RKO (cell line): ENCODE results near the gene SYCE1L.
"Not testable (repeated sequence)": the region's sequence is repeated elsewhere in the genome, so short reads cannot be mapped to it uniquely, and the experiment has no call there.

Experiments used
- DNase-seq: peaks from one replicate; pipeline ENCODE4 v3.0.0-alpha.2; 2016; ENCODE audit warnings: low spot score

Gene SYCE1L, protein sequence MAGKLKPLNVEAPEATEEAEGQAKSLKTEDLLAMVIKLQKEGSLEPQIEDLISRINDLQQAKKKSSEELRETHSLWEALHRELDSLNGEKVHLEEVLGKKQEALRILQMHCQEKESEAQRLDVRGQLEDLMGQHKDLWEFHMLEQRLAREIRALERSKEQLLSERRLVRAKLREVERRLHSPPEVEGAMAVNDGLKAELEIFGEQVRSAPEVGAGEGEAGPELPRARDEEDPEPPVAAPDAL

GRCh38 chr16:77199211-77199610, at the start of gene SYCE1L:
TSS of gene SYCE1L (plus strand) at chr16:77199408. CDS start at chr16:77199452, 44 bp downstream.
- DNase-seq, result no peak

GRCh38 chr16:77157346-77158058, 41.7 kb upstream of the SYCE1L start:
- no peak for DNase-seq

DNA sequence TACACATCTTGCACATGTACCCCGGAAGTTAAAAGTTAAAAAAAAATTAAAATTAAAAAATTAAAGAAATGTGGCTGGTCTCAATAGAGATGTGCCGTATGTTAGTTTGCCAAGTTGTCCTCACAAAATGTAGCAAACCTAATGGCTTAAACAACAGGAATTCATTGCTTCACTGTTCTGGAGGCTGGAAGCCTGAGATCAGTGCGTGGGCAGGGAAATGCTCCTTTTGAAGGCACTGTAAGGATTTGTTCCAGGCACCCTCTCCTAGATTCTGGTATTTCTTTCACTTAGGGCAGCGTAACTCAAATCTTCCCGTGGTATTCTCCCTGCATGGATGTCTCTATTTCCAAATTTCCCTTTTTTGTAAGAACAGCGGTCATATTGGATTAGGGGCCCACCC, 40.9 kb upstream of the SYCE1L start:
- no peak for DNase-seq

- no peak for DNase-seq
Observed at GRCh38 chr16:77165006-77165405, 34.2 kb upstream of the SYCE1L start.

GRCh38 chr16:77165536-77166236, 33.5 kb upstream of the SYCE1L start:
- not testable (repeated sequence) for DNase-seq

GRCh38 chr16:77166726-77167125, 32.5 kb upstream of the SYCE1L start:
- DNase-seq, result no peak

GRCh38 chr16:77168901-77169300, 30.3 kb upstream of the SYCE1L start:
- no peak for DNase-seq

DNA sequence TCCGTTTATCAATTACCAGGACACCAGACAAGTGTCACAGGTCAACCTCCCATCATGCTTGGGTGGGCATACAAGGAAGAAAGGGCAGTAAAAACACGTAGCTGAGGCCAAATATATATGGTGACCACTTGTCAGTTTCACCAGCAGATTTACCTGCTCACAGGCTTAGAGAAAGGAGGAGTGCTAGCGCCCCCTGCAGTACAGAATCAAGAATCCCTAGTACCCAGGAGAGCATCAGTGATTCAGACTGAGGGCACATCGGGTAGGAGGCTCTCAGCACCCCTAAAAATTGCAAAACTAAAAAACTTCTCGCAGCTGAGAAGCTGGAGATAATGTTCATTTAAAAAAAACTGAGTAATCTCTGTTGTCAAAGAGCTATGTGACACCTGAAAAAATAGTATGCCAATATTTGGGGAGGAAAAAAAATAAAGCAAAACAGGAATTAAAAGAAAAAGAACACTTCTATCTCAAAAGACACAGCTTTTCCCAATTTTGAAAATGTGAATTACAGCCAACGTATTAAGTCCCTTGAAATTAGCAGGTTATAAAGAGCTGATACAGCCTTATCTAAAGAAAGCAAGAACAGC, 29.5 kb upstream of the SYCE1L start:
- DNase-seq, result peak; percentile 51

DNA sequence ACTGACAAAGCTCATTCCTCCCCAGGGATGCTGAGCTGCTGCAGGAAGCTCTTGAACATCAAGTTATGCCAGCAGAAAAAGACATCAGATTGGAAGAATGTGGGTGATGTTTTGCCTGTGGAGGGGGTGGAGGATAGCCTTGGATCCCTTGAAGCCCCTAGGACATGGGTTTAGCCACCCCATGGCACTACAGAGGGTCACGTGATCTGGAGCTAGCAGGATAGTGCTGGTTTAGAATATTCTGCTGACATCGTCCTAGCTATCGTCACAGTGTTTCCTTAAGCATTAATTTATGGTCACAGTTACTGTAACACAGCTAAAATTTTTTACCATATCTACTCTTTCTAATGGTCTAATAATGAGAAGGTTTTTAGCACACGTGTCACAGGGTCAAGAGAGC, 28.4 kb upstream of the SYCE1L start:
- DNase-seq, result no peak

- peak; percentile 70 for DNase-seq
Observed at GRCh38 chr16:77171745-77172635, 27.2 kb upstream of the SYCE1L start.

DNA sequence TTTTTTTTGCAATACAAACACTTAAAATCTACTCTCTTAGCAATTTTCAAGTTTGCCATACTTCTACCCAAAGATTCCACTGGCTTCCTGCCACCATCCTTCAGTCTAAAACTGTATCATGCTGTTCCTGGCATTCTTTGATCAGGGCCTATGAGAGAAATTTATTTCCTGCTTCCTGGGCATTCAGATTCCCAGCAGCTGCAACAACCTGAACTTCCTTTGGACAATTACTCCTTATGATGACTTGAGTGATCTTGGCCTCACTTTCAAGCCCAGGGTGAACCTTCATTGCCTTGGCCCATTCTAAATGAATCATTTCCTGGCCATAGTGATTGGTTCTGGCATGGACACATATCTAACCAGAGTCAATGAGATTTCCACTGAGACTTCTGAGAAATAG, 26.3 kb upstream of the SYCE1L start:
- no peak for DNase-seq

GRCh38 chr16:77183137-77183536, 16.1 kb upstream of the SYCE1L start:
- no peak for DNase-seq

DNA sequence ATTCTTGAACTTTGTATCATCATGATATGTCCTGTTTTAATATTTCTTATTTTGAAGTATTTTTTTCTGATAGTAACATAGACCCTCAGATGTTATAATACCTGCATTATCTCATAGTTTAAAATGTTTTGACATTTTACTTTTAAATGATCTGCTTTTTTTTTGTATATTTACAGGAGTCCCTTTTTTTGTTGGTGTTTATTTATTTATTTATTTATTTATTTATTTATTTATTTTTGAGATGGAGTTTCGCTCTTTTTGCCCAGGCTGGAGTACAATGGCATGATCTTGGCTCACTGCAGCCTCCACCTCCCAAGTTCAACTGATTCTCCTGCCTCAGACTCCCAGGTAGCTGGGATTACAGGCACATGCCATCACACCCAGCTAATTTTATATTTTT, 12.9 kb upstream of the SYCE1L start:
- DNase-seq, result not testable (repeated sequence)

DNA sequence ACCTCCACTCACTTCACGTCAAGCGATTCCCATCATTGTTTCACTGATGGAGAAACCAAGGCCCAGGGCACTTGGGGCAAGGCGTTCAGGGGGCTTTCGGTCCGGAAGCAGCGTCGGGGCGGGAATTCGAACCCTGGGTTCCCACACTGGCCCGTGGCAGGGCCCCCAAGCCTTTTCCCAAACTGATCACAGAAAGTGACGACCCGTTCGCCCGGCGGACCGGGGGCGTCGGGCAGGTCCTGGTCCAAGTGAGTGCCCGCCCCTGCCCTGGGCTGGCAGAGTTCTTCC, 9.1 kb upstream of the SYCE1L start:
- DNase-seq, result no peak

- peak; percentile 98 for DNase-seq
Observed at GRCh38 chr16:77190478-77191258, 8.5 kb upstream of the SYCE1L start, which contains the start of gene MON1B. TSS of gene MON1B (plus strand) at chr16:77191190. CDS start at chr16:77191486, 296 bp downstream.

DNA sequence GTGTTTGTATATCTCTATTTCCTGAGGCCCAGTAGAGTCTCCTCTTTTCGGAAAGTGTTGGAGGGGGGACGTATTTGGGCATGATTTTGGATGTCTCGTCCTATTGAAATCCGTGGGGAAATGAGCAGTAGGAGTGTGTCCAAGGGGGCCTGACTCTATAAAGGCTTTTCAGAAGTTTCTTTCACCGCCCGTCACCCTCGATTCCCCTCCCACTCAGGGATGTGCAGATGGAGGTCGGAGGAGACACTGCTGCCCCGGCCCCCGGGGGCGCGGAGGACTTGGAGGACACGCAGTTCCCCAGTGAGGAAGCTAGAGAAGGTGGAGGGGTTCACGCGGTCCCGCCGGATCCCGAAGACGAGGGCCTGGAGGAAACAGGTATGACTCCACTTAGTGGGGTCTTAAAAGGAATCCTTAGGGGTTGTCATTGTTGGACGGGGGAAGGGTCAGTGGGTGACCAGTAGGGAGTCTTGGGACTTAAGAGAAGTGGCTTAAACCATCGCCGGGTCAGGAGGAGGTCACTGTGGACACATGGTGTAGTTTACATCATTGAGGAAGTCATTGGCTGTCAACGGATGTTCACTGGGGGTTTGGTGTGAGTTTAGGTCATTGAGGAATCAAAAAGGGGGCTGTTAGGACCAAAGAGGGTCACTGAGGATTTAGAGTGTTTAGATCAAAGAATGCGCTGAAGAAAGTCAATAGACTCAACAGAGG, 7.8 kb upstream of the SYCE1L start:
- peak; percentile 65 for DNase-seq

GRCh38 chr16:77193377-77193776, 5.8 kb upstream of the SYCE1L start:
- DNase-seq, result no peak

GRCh38 chr16:77194295-77195231, 4.6 kb upstream of the SYCE1L start:
- no peak for DNase-seq

GRCh38 chr16:77195411-77195810, 3.8 kb upstream of the SYCE1L start:
- DNase-seq, result no peak
